SKM-1 treated with dmso at 0.1 percent for 144 hours (cell line): Measurements from ENCODE around the gene CCDC87.

Experiments
- DNase-seq: peaks from one replicate; lab custom pipeline; 2025; ENCODE audit not compliant: unreplicated experiment; lab: John Stamatoyannopoulos, UW

Gene CCDC87

DNA sequence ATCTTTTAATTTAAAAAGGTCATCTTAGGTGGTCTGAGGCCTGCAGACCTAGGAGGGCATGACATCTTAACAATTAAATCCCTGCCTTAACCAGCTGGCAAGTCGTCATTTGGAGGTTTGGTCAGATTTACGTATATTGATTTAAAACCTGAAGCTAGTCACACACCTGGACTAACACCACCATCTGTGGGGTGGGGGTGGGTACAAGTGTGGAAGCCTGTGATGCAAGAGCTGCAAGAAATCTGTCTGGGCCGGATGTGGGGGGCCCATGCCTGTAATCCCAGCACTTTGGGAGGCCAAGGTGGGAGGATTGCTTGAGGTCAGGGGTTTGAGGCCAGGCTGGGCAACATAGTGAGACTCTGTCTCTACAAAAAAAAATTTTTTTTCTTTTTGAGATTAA is 11.6 kb downstream of the CCDC87 start:
- no peak for DNase-seq

DNA sequence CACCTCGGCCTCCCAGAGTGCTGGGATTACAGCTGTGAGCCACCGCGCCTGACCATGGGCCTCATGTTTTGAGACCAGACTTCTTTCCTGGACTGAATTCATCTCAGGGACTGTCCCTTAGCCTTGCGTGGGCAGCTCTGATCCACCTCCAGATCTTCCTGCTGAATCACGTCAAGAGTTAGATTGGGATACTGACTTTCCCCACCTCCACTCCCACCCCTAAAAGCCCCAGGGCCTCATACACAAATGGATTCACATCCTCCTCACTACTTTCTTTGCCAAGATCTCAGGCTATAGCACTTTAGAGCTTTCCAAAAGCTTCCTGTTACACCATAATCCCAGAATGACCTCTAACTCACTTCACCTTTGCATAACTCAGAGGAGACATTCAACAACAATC is 12.1 kb downstream of the CCDC87 start:
- no peak for DNase-seq

GRCh38 chr11:66579017-66579606 is 13.8 kb downstream of the CCDC87 start:
- DNase-seq, result peak; percentile 31

DNA sequence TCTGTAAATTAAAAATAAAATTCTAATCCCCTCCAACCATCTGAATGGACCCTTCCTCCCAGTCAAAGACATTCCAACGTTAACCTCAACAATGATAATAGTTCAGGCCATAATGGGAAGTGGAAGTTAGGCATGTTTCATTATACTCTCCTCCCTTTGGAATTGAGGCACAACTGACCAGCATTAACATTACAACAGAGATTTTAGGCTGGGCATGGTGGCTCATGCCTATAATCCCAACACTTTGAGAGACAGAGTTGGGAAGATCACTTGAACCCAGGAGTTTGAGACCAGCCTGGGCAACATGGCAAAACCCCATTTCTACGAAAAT is 22.0 kb downstream of the CCDC87 start:
- no peak for DNase-seq

- no peak for DNase-seq
Measured at GRCh38 chr11:66570079-66570849, 22.6 kb downstream of the CCDC87 start.

- no peak for DNase-seq
Measured at GRCh38 chr11:66569076-66569475, 23.8 kb downstream of the CCDC87 start.

DNA sequence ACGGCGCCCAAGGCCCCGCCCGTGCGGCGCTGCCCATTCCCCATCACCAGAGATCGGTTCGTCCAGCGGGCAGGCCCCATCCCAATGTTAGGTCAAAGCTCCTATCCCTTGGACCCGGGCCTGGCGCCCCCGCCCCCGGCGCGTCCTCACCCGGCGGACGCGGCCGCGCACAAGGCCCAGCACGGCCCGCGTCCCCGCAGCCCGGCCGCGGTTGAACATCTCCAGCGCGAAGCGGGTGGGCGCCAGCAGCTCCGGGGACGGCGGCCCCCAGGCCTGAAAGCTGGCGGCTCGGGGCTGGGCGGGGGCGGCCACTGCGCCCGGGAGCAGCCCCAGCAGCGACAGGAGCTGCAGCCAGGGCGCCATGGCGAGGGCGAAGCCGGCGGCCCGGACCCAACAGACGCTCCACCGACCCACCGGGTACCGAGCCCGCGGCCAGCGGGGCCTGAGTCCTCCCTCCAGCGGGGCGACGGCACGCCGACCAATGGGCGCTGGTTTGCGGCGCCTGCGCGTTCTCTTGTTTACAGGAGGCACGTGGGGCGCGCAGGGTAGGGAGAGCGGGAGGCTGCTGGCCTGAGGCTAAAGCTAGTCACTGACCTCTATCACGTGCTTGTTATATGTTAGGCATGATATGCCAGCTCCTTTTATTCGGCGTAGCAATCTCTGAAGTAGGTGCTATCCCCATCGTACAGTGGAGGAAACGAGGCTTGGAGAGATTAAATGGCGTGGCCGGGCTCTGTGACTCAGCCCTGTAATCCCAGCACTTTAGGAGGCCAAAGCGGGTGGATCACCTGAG is 24.5 kb downstream of the CCDC87 start, which contains the start of gene CTSF:
CTSF (minus strand) TSS at position 483 of the 793 bp plus-strand sequence; CDS start at position 363, 120 bp downstream.
- peak; percentile 40 for DNase-seq

DNA sequence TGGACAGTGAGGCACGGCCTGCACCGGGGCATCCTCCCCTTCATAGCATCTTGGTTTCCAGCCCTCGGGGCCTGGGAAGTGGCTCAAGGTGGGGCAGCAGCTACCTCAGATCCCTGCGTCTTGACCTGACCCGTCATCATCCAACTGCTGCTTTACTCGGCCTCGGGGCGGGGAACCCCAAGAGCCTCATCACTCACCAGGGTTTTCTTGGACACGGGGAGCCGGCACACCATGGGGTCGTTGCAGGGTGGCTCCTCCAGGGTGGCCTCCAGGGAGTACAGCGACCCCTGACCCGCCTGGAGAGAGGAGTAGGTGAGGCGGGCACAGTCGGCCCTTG is 25.1 kb downstream of the CCDC87 start:
- DNase-seq, result no peak

DNA sequence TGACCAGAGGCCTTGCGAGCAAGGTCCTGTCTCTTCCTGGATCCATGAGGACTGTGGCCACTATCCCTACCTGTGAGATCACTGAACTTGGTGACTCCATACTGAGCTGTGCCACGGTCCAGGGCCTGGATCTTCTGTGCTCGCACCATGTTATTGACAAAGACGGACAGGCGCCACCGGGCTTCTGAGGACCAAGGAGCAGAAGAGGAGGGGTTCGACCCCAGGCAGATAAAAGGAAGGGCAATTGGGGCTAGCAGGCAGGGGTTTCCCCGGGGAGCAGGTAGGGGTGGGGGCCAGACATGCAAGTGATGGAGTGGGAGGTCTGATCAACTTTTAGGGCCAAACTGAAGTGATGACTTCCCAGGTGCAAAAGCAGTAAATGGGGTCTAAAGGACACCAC is 26.6 kb downstream of the CCDC87 start:
- DNase-seq, result no peak

- DNase-seq, result no peak
Measured at GRCh38 chr11:66564984-66565383, 27.9 kb downstream of the CCDC87 start.

DNA sequence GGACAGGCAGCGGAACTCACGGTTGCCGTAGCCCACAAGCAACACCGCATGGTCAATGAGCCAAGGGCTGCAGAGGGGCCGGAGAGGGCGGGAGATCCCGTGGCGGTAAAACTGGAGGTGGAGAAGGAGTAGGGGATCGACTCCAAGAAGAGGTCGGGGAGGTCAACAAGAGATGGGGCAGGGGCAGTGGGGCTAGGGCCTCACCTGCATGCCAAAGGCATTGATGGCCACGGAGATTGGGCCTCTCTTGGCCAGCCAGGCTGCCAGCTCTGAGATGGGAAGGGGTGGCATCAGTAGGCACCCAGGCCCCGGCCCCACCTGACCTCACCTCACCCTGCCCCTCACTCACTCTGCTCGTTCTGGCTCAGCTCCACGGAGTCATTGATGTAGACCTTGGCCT is 28.3 kb downstream of the CCDC87 start:
- DNase-seq, result no peak

GRCh38 chr11:66563832-66564231 is 29.0 kb downstream of the CCDC87 start:
- DNase-seq, result no peak

DNA sequence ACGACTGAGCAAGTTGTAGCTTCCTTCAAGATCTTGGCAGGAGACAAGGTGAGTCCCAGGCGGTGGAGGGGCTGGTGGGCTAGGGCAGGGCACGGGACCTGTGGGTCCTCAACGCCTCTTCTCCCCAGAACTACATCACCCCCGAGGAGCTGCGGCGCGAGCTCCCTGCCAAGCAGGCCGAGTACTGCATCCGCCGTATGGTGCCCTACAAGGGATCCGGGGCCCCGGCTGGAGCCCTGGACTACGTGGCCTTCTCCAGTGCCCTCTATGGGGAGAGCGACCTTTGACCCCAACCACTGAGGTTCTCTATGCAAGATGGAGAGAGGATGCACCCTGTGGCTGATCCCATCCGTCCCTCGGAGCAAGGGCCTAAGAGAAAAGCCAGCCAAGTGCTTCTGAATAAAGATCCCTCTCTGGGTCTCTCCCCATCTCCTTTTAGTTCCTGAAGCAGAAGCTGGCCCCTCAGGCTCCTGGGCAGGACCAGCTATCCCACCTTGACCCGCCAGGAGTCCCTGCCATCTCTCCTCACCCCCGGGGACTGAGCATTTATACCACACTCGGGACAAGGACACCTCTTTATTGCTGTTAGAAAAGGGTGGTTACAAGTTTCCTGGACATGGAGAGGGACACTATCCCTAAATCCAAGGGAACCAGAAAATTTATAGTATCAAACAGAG is 29.8 kb downstream of the CCDC87 start:
- no peak for DNase-seq

DNA sequence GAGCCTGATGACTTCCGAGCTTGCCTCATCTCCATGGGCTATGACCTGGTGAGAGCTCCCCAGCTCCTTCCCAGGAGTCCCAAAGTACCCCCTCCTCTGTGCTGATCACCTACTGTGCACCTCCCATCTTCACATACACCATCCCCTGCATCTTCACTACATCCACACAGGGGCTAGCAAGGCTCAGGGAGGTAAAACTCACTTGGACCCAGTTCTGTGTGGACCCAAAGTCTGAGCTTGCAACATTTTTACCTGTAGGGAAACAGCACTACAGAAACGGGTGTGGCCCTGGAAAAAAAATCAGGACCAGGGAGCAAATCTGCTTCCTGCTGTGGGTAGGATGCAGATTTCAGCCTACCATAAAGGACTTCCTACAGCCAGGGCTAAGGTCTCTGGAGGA is 30.6 kb downstream of the CCDC87 start:
- no peak for DNase-seq

- DNase-seq, result no peak
Measured at GRCh38 chr11:66561975-66562248, 31.0 kb downstream of the CCDC87 start.

- DNase-seq, result no peak
Measured at GRCh38 chr11:66561178-66561974, 31.5 kb downstream of the CCDC87 start.

- DNase-seq, result no peak
Measured at GRCh38 chr11:66559866-66560676, 32.8 kb downstream of the CCDC87 start.

DNA sequence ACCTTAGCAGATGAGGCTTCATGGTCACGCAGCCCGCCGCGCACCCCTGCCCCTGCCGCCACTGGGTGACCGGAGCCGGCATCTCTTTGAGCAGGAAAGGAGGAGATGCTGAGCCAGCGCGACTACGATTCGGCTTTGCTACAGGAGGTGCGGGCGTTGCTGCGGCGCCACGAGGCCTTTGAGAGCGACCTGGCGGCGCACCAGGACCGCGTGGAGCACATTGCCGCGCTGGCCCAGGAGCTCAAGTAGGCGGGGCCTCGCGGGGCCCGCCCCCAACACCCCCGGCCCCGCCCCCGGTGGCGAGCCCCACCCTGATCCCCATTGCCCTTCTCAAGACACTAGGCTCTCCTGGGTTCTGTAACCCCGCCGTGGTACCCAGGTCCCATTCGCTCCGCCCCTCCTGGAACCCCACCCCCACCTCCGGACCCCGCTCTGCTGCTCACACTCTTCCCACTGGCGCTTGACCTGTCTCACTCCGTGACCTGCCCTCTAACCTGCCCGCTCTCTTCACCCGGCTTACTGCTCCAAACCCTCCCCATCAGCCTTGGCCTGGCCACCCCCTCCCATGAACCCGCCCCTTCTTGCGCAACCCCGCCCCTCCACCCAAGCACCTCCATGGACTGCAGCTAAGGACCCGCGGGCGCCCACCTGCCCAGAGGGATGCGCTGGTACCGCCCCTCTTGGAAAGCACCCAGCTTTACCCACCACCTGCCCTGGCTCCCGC is 33.6 kb downstream of the CCDC87 start:
- DNase-seq, result no peak

- DNase-seq, result no peak
Measured at GRCh38 chr11:66557733-66558326, 35.0 kb downstream of the CCDC87 start.
